ENCODE measurements around the gene G2E3. TPM values are rescaled to one million over a fixed set of nuclear protein-coding genes. Genes with fewer than 3 reads are reported as not detected.

Gene G2E3
- 12.6 and 30.3 TPM in 2 replicates for total RNA-seq

GRCh38 chr14:30558675-30559555 lies at the start of gene G2E3:
Gene G2E3, plus strand, starts transcription at chr14:30559158. Its CDS starts 21,922 bp downstream, at chr14:30581080.

GRCh38 chr14:30621940-30622830 lies 63.2 kb downstream of the G2E3 start, which contains the start of gene SCFD1:
Gene SCFD1, plus strand, starts transcription at chr14:30622319. Its CDS starts 20 bp downstream, at chr14:30622339.

Other genes with a start within 250 kb of the G2E3 start
- gene SCFD1, start 63.2 kb downstream of the G2E3 start, total RNA-seq, result 103 and 178 TPM in 2 replicates

Measured in smooth muscle cell of trachea (primary cell).